GM19324 (cell line): ENCODE data around the gene LCNL1.

Source experiments
- ATAC-seq: cut with Tn5 transposase; IDR thresholded peaks from one replicate; pipeline ENCODE4 v1.9.1; 2021; ENCODE audit warnings: mild to moderate bottlenecking, moderate library complexity; ENCODE audit not compliant: unreplicated experiment, low FRiP score

Gene LCNL1

GRCh38 chr9:136946228-136947027 lies 36.4 kb upstream of the LCNL1 start:
- no peak for ATAC-seq

GRCh38 chr9:136947028-136947891 lies 35.5 kb upstream of the LCNL1 start:
- no peak for ATAC-seq

DNA sequence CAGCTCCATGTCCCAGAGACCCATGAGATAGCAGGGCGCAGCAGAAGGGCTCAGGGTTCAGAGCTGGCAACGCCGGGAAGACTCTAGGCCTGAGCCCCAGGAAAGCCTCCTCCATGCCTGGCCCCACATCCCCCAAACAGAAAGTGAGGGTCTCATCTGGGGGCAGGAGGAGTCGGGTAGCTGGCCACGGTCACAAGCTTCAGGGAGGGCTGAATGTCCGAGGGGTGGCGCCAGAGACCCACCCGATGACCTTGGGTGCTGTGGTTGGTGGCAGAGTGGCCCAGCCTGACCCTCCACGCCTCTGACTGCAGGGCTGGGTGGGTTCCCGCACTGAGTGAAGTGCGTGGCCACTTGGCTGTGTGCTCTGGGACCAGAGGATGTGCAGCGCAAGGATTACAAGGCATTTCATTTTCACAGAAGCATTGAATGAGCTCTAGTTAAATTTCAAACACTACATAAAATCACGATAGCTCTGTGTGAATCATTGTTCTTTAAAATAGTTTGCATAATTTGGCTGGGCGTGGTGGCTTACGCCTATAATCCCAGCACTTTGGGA lies 34.8 kb upstream of the LCNL1 start:
- ATAC-seq: no peak

DNA sequence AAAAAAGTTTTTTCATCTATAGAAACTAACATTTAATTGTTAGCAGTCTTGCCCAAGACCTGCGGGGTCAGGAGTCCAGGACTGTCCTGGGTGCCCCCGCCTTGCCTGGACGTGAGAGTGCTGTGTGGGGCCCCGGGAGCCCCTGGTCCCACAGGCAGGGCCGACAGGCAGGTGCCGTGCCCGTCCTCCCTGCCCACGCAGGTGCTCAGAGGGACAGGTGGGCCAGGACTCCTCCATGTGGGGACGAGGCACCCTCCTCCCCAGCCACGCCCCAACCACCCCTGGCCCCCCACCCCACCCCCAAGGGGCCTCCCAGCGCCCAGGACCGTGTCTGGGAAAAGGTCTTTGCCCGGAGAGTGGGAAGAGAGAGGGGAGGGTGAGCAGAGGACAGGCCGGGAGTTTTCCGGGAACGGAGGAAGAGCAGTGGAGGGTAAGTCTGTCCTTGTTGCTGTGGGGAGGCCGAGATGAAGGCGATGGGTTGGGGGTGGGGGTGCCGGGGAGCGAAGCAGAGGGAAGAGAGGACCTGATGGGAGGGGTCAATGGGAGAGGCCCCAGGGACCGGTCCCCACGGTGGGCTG lies 33.5 kb upstream of the LCNL1 start:
- no peak for ATAC-seq

DNA sequence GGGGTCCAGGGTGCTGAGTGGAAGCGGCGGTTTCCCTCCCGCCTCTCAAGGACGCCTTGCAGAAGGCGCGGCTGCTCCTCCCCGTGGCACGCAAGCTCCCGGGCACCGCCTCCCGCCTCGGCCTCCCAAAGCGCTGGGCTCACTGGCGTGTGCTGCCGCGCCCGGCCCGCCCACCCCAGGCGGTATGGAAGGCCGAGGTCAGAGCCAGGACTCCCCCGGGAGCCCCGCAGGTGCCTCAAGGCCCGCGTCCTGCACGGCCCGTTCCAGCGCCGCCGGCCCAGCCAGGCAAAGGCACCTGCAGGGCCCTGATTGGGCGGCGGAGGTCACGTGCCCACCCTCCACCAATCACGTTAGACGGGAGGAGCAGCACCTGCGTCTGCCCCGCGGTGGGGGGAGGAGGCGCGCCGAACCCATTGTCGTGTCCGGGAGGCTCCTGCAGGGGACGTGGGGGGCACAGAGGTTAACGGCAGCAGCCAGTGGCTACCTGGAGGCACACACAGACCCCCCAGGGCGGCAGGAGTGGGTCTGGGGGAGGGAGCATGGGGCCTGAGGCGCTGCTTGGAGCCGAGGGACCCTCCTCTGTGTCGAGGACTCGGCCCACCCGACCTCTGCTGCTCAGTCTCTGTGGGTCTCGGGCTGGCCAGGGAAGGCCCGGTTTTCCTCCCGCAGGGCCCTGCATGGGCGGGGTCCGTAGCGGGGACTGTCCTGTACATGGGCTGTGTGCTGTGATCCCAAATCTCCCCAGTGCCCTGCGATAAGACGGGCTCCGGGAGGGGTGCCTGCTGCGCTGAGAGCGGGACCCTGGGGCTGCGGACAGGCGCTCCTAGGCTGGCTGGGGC lies 32.8 kb upstream of the LCNL1 start:
- peak; percentile 79 for ATAC-seq

GRCh38 chr9:136950656-136951276 lies 32.0 kb upstream of the LCNL1 start:
- no peak for ATAC-seq

DNA sequence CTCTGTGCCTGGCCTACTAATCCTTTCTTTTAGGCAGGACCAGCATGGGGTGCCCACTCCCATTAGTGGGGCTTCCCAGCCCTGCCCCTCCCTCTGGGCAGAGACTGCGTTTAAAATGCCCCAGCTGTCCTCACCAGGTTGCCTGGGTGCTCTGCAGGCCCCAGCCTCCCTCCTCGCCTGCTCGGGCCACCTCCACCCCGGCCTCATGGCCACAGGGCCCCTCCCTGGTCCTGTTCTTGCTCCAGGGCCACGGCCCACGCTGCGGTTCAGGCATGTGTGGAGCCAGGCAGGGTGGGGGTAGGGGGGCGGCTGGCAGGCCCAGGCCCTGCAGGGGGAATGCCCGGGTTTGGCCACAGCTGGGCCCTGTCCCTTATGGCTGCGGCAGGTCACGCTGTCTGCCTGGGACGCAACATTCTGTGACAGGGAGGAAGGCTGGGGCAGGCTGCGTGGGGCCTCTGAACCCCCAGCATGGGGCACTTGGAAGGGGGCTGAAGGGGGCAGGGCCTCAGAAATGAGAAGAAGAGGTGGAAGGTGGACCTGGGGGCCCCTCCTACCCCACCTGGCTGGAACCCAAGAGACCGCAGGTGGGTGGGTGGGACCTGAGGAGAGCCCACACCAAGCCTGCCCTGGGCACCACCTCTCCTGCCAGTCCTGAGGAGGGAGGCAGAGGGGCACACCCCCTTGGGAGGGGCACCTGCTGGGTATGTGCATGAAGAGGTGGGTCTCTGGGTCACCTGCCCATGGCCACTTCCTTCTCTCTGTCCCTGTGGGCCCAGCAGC lies 31.1 kb upstream of the LCNL1 start, which contains the start of gene LCN12:
LCN12 (plus strand) TSS at position 733 of the 780 bp plus-strand sequence. CDS start 55 bp downstream, outside the sequence.
- no peak for ATAC-seq

GRCh38 chr9:136952321-136952850 lies 30.4 kb upstream of the LCNL1 start:
- ATAC-seq: no peak

DNA sequence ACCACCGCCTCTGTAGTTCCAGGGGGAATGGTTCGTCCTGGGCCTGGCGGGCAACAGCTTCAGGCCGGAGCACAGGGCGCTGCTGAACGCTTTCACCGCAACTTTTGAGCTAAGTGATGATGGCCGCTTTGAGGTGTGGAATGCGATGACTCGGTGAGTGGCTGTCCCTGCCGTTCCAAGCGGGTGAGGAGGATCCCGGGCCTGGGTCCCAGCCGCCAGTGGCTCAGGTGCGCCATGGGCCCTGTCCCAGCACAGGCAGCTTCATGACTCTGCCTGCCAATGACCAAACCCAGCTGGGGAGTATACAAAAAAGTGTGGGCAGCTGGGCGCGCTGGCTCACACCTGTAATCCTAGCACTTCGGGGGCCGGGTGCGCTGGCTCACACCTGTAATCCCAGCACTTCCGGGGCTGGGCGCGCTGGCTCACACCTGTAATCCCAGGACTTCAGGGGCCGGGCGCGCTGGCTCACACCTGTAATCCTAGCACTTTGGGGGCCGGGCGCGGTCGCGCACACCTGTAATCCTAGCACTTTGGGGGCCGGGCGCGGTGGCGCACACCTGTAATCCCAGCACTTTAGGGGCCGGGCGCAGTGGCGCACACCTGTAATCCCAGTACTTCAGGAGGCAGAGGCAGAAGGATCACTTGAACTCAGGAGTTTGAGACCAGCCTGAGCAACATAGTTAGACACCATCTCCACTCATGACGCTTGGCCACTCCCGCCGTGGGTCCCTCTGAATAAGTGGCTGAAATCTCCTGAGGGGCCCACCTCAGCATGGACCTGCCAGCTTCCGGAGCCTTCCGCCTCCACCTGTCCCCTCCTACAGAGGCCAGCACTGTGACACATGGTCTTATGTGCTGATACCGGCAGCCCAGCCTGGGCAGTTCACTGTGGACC lies 29.7 kb upstream of the LCNL1 start:
- no peak for ATAC-seq

DNA sequence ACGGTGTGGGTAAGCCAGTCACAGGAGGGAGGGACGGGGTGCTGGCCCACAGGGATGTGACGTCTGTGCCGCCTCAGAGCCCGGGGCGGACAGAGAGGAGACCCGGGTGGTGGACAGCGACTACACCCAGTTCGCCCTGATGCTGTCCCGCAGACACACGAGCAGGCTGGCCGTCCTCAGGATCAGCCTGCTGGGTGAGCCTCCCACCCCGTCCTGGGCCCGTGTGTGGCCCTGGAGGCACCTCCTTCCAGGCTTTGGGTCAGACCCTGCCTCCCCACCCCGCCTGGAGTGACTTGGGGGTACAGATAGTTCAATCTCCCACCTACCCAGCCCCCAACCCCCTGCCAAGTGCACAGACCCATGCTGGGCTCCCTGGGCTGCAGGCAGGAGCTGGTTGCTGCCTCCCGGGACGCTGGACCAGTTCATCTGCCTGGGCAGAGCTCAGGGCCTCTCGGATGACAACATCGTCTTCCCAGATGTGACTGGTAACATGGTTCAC lies 29.0 kb upstream of the LCNL1 start:
- no peak for ATAC-seq

DNA sequence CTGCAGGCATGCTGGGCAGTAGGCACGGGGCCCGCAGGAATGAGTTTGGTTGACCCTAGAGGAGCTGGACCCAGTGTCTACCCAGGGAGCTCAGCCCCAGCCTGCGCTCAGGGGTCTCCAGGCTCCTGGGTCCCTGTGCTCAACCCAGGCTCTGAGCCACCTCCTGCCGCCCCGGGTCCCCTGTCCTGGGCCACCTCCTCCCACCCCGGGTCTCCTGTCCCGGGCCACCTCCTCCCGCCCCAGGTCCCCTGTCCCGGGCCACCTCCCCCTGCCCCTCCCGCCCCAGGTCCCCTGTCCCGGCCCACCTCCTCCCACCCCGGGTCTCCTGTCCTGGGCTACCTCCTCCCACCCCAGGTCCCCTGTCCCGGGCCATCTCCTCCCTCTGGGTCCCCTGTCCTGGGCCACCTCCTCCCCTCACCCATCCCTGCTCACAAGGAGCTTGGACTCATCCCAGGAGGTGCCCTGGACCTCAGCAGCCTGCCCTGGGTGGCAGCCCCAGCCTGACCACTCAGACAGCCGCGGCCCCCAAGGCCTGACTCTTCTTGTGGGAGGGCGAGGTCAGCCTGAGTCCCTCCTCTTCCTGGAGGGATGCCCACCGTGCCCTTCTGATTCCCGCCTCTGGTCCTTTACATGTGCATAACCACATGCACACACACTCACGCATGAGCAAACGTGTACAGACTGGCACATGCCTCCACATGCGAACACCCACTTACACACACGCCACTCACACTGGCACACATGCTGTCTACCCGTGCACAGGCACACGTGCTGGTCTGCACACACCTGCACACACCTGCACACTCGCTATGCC lies 28.3 kb upstream of the LCNL1 start:
- no peak for ATAC-seq

GRCh38 chr9:136955202-136955942 lies 27.4 kb upstream of the LCNL1 start:
- no peak for ATAC-seq

- ATAC-seq: no peak
Measured at GRCh38 chr9:136955943-136956335, 26.9 kb upstream of the LCNL1 start.

DNA sequence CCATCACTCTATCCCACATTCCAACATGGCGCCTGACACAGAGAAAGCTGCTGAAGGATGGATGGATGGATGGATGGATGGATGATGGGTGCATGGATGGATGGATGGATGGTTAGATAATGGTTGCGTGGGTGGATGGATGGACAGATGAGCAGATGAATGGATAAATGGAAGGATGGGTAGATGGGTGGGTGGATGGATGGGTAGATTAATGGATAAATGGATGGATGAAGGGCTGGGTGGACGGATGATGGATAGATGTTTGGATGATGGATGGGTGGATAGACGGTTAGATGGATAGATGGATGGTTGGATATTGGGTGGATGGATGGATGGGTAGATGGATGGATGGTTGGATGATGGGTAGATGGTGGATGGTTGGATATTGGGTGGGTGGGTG lies 26.2 kb upstream of the LCNL1 start:
- ATAC-seq: no peak

GRCh38 chr9:136957461-136957860 lies 25.3 kb upstream of the LCNL1 start:
- no peak for ATAC-seq

GRCh38 chr9:136957901-136958300 lies 24.9 kb upstream of the LCNL1 start:
- ATAC-seq: no peak
